HepG2 (cell line): ENCODE measurements around the gene NOP56. TPM values are rescaled to one million over a fixed set of nuclear protein-coding genes. Genes with fewer than 3 reads are reported as not detected.

Experiments
- ATAC-seq: fragments of 200-7000 bp; cut with Tn5 transposase; 3 replicates; pipeline ENCODE4 v1.9.1; 2020; ENCODE audit warnings: mild to moderate bottlenecking, moderate library complexity
- BruUV-seq: library from RNA; stranded (reverse); fragments of 400-500 nt; replicated peaks from 2 replicates; lab custom pipeline; 2021; lab: Mats Ljungman, UMichigan
- CTCF ChIA-PET: fragments of 300-600 bp; formaldehyde crosslinking; extraction: SDS; loops from one replicate; lab custom pipeline; 2021; ENCODE audit warnings: low total read pairs, inconsistent platforms, low intra/inter-chr PET ratio; lab: Yijun Ruan, JAX
- POLR2A ChIA-PET: fragments of 350-600 bp; sonication (Branson Sonifier 250); formaldehyde crosslinking; loops from one replicate; lab custom pipeline; 2020; ENCODE audit warnings: antibody characterized with exemption, inconsistent platforms; lab: Yijun Ruan, JAX
- DNase-seq: peaks from one replicate; pipeline ENCODE4 v3.0.0-alpha.2; 2015; ENCODE audit warnings: low spot score
- FAIRE-seq: peaks from 3 replicates; lab custom pipeline; 2011; peaks lifted over from hg19 to GRCh38; lab: Jason Lieb, UNC
- H2AFZ ChIP-seq: one replicate; pipeline ENCODE4 v1.6.1; 2011; ENCODE audit warnings: low read length, inconsistent platforms
- H3K27ac ChIP-seq: fragments of 300-600 bp; 3 replicates; pipeline ENCODE4 v1.8.0; 2011; ENCODE audit warnings: mixed run types, mild to moderate bottlenecking, mixed read lengths, low read length, inconsistent platforms; ENCODE audit not compliant: insufficient read depth; ENCODE audit errors: extremely low read length
- H3K27me3 ChIP-seq, 2 experiments: fragments of 200-600 bp in 1 of 2; 2 replicates in 1 of 2; 3 replicates in 1 of 2; pipeline versions ENCODE4 v1.6.0 to v1.8.0; 2011; ENCODE audit warnings: low read length in 2 of 2, mild to moderate bottlenecking in 2 of 2, moderate library complexity in 2 of 2, inconsistent platforms in 1 of 2; ENCODE audit not compliant: insufficient read depth in 2 of 2, control insufficient read depth in 1 of 2
- H3K36me3 ChIP-seq, 2 experiments: fragments of 200-600 bp in 1 of 2; replicated peaks in 1 of 2; 2 replicates in 1 of 2; 3 replicates in 1 of 2; pipeline versions ENCODE4 v1.5.1 to v1.8.0; 2011; ENCODE audit warnings: low read length in 2 of 2, inconsistent platforms in 1 of 2; ENCODE audit not compliant: insufficient read depth in 2 of 2, control insufficient read depth in 1 of 2
- H3K4me1 ChIP-seq: 2 replicates; pipeline ENCODE4 v1.5.1; 2012; ENCODE audit warnings: low read length, inconsistent platforms; ENCODE audit not compliant: insufficient read depth
- H3K4me2 ChIP-seq: 2 replicates; pipeline ENCODE4 v1.6.0; 2011; ENCODE audit warnings: low read depth, low read length, inconsistent platforms
- H3K4me3 ChIP-seq, 3 experiments: fragments of 200-600 bp in 1 of 3; sonication (generic), shearing (Covaris generic) in 1 of 3; replicated peaks in 1 of 3; 2 replicates each; pipeline ENCODE4 v1.5.1; 2011 to 2016; ENCODE audit warnings: low read length in 3 of 3, inconsistent platforms in 2 of 3, low read depth in 2 of 3, mild to moderate bottlenecking in 2 of 3, control low read depth in 1 of 3, mixed read lengths in 1 of 3; ENCODE audit not compliant: insufficient read depth in 1 of 3
- H3K79me2 ChIP-seq: one replicate; pipeline ENCODE4 v1.6.1; 2011; ENCODE audit warnings: low read length, inconsistent platforms; ENCODE audit not compliant: insufficient read depth
- H3K9ac ChIP-seq: 2 replicates; pipeline ENCODE4 v1.6.0; 2011; ENCODE audit warnings: mild to moderate bottlenecking, low read depth, low read length, inconsistent platforms; ENCODE audit not compliant: insufficient read depth
- H3K9me3 ChIP-seq: 2 replicates; pipeline ENCODE4 v1.5.1; 2012; ENCODE audit warnings: mild to moderate bottlenecking, low read length
- H4K20me1 ChIP-seq: 2 replicates; pipeline ENCODE4 v1.6.0; 2011; ENCODE audit warnings: inconsistent platforms, mild to moderate bottlenecking, low read length, moderate library complexity; ENCODE audit not compliant: insufficient read depth
- AGO2 ChIP-seq: fragments of 200-400 bp; formaldehyde crosslinking; optimal IDR thresholded peaks from 2 replicates; pipeline ENCODE3; 2017; ENCODE audit warnings: mild to moderate bottlenecking, low read depth, low read length, moderate library complexity
- HDAC1 ChIP-seq: sonication (generic); formaldehyde crosslinking; IDR thresholded peaks from 2 replicates; pipeline ENCODE4 v1.5.1; 2020; ENCODE audit warnings: mild to moderate bottlenecking, missing genetic modification reagents
- NPAS2 ChIP-seq: sonication (generic); formaldehyde crosslinking; IDR thresholded peaks from 2 replicates; pipeline ENCODE4 v1.8.0; 2022; ENCODE audit warnings: mild to moderate bottlenecking, missing genetic modification reagents, borderline replicate concordance
- PCBP1 ChIP-seq: fragments of 200-400 bp; formaldehyde crosslinking; IDR thresholded peaks from 2 replicates; pipeline ENCODE4 v1.6.1; 2017; ENCODE audit warnings: mild to moderate bottlenecking, low read depth, low read length, borderline replicate concordance
- WIZ ChIP-seq: sonication (generic); formaldehyde crosslinking; IDR thresholded peaks from 2 replicates; pipeline ENCODE4 v1.5.1; 2020; ENCODE audit warnings: mild to moderate bottlenecking, missing genetic modification reagents
- ZNF329 ChIP-seq: sonication (generic); formaldehyde crosslinking; IDR thresholded peaks from 2 replicates; pipeline ENCODE4 v1.9.0; 2021; ENCODE audit warnings: low read depth, mild to moderate bottlenecking, missing genetic modification reagents
- ZNF496 ChIP-seq: sonication (generic); formaldehyde crosslinking; IDR thresholded peaks from 2 replicates; pipeline ENCODE4 v1.8.1; 2023; ENCODE audit warnings: mild to moderate bottlenecking, moderate library complexity, missing genetic modification reagents; ENCODE audit not compliant: insufficient replicate concordance
- ZNF550 ChIP-seq: sonication (generic); formaldehyde crosslinking; IDR thresholded peaks from 2 replicates; pipeline ENCODE4 v1.4.0; 2020; ENCODE audit warnings: mild to moderate bottlenecking, missing genetic modification reagents, borderline replicate concordance
- WGBS: methylation state at CpG from one replicate; pipeline ENCODE4 v1.1.6; 2017; ENCODE audit warnings: low lambda C conversion rate; 5-methylcytosine and 5-hydroxymethylcytosine counted together
- in situ Hi-C: cut with HindIII; loops from 2 replicates; pipeline ENCODE4 v1.10.0; 2017; ENCODE audit warnings: low pct_unique_long_range_greater_than_20kb; ENCODE audit not compliant: extremely low pct_ligation_motif_present
- intact Hi-C: fragments of 100-400 bp; cut with micrococcal nuclease; formaldehyde crosslinking; loops from one replicate; pipeline ENCODE4 v1.10.0; 2022; ENCODE audit not compliant: unreplicated experiment
- polyA plus RNA-seq, 8 experiments: library from polyadenylated mRNA; depleted of rRNA in 3 of 8; stranded (reverse) in 7 of 8; unstranded in 1 of 8; fragments of >200 nt; fragmentation: Illumina TruSeq in 4 of 8; extraction: Trizol in 4 of 8; gene quantifications; 2 replicates each; pipeline versions ENCODE4 v1.2.1 to v1.2.3, GENCODE V29; 2011 to 2016; ENCODE audit warnings: low read depth in 4 of 8, missing spikeins in 1 of 8, mixed read lengths in 1 of 8; ENCODE audit not compliant: insufficient read depth in 1 of 8
- total RNA-seq, 5 experiments: library from RNA; depleted of rRNA; stranded (reverse); fragments of >200 nt; fragmentation: Illumina TruSeq; extraction: Trizol; gene quantifications; 2 replicates each; pipeline ENCODE4 v1.2.3, GENCODE V29; 2016; ENCODE audit warnings: low read depth in 1 of 5
- TF ChIP-seq, protein P1 (sequence below): IDR thresholded peaks from 2 replicates; pipeline ENCODE4 v1.6.1; 2016; ENCODE audit warnings: mild to moderate bottlenecking, missing biosample characterization, missing genetic modification reagents
- TF ChIP-seq, protein P2 (sequence below): sonication (generic); formaldehyde crosslinking; IDR thresholded peaks from 2 replicates; pipeline ENCODE4 v1.5.1; 2020; ENCODE audit warnings: missing genetic modification reagents, mild to moderate bottlenecking, borderline replicate concordance

The NOP56 gene
- total and polyA plus RNA-seq, 2 of the 13 experiments (the other 11 are each of a cell fraction or from before 2014, with no cell fraction given): 369 to 1,116 TPM

DNA sequence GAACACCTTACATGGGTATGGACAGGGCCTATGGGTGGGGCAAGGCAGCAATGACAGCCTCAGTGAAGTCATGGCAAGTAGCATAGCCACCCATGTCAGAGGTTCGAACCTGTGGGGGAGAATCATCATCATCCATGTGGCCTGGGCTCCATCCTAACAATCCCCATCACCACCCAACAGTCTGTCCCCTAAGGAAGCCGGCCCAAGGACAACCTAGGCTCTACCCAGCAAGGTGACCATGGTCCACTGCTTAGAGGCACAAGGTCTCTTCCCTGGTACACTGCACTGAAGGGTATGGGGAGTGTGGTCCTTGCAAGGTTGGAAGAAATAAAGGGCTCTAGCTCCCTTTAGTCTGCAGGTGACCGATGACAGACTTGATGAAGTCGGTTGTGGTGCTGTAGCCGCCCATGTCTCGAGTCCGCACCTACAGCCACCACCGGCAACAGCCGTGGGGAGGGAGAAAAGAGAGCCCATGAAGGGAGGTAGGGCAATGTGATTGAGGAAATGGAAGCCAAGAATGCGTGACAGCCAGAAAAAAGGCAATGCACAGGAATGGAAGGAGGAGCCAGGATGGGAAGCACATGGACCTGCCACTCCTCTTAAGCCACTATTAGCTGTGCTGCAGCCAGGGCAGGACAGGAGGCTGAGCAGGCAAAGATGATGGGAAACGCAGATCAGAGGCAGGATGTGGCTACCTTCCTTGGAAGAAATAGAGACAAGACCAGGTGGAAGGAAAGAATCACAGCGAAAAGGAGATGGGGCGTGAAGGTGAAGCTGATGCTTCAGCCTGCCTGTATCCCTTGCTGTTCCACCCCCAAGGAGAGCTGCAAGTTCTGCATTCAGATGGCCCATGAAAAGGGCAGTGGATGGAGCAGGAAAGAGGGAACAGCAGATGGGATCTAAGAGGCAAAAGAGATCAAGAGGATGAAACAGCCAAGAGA is 6.3 kb downstream of the NOP56 start (continued):
- no peak for TF ChIP-seq HDAC1 (CRISPR knock-in tag)
- TF ChIP-seq ZNF550 (CRISPR knock-in tag): no peak

DNA sequence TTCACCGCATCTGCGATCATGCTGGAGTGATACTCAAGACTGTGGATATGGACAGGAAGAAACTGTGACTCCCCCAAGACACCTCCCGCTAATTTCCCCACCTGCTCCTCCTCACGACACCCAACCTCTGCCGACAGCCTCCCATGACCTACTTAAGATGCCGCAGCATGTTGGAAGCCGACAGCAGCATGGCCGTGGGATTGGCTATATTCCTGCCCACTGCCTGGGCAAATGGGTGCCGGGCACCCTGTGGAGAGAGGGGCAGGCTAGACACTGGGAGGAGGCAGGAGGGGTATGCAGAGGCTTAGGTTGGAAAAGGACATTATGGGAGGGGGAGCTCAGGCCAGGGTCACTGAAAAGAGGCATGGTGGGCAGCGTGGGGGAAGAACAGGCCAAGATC is 7.1 kb downstream of the NOP56 start:
- H4K20me1 ChIP-seq: peaks cover 37% of the 10 kb centered on the region
- TF ChIP-seq AGO2 (peak; percentile 81), WIZ (CRISPR knock-in tag) (no peak)
- H3K4me3 ChIP-seq: no peak overlapping the region
- DNase-seq: no peak
- no peak for FAIRE-seq
- CTCF ChIA-PET: no interaction called here
- intact Hi-C loops (no loop called here), in situ Hi-C loops (no loop called here)
- H3K27me3 ChIP-seq: no peaks in the 10 kb centered on the region; a peak in 1 of 5 replicates
- H3K36me3 ChIP-seq: peaks cover 47 to 76% of the 10 kb centered on the region in 2 experiments
- no peak overlapping the region for H2AFZ ChIP-seq
- peaks cover 46% of the 10 kb centered on the region for H3K4me1 ChIP-seq
- H3K4me2 ChIP-seq: no peak overlapping the region
- peak; percentile 14 for ATAC-seq
- BruUV-seq: no TSS peak
- H3K9ac ChIP-seq: no peak overlapping the region
- no peaks in the 10 kb centered on the region for H3K9me3 ChIP-seq
- no peak overlapping the region for H3K27ac ChIP-seq
- 98% methylated on average over 10 of the region's 10 CpGs for WGBS
- POLR2A ChIA-PET: no interaction called here
- peaks cover 30% of the 10 kb centered on the region for H3K79me2 ChIP-seq

DNA sequence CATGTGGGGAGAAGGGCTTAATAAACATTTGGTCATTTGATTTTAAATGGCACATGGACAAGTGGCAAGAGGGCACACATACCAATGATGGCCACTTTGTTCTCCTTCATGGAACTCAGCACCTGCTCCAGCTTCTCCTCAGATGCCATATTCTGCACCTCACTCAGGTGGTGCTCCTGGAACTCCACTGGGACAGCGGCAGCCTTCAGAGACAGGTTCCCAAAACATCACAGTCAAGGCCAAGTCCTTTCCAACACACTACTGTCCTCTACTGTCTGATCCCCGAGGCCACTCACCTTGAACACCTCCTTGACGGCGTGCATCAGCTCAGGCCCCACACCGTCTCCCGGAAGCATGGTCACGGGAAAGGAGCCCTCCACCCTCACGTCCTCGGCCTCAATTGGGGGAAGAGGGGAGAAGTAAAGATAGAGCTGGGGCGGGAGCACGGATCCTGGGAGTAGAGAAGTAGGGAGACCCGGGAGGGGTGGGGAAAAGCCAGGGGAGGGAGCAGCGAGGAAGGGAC is 11.0 kb downstream of the NOP56 start:
- H2AFZ ChIP-seq: no peak overlapping the region
- DNase-seq: no peak
- H3K9ac ChIP-seq: peak overlapping the region; percentile 94
- WGBS: under 1% methylated on average over 13 of the region's 13 CpGs
- in situ Hi-C loops: no loop called here
- H3K27me3 ChIP-seq: peaks cover 0 to 8% of the 10 kb centered on the region in 2 experiments; a peak in 3 of 5 replicates
- no peak for ATAC-seq
- H3K36me3 ChIP-seq: peaks cover 19 to 38% of the 10 kb centered on the region in 2 experiments
- H3K4me2 ChIP-seq: peak overlapping the region; percentile 88
- ChIA-PET POLR2A (interaction anchor here (1.2 to 4.3 kb wide), 5 partner anchors 10 to 382 kb away, joined by 3 to 151 read pairs (median 7); partner anchors contain the start of genes MRPS26, NOP56 and SNRPB), CTCF (no interaction called here)
- H3K4me3 ChIP-seq: peak overlapping the region; percentile 92 to 99 (median 92)
- TSS peak; percentile 62 for BruUV-seq
- H3K9me3 ChIP-seq: no peaks in the 10 kb centered on the region
- intact Hi-C loops: no loop called here
- H3K27ac ChIP-seq: peak overlapping the region; percentile 87
- peaks cover 6% of the 10 kb centered on the region; the same call in 1 of the 2 replicates for H4K20me1 ChIP-seq
- no peak for FAIRE-seq
- H3K4me1 ChIP-seq: peaks cover 28% of the 10 kb centered on the region
- peaks cover 13% of the 10 kb centered on the region for H3K79me2 ChIP-seq
- TF ChIP-seq ZNF496 (CRISPR knock-in tag) (no peak), NPAS2 (CRISPR knock-in tag) (no peak), PCBP1 (no peak), ZNF329 (CRISPR knock-in tag) (no peak)
- TF ChIP-seq, protein P1, sequence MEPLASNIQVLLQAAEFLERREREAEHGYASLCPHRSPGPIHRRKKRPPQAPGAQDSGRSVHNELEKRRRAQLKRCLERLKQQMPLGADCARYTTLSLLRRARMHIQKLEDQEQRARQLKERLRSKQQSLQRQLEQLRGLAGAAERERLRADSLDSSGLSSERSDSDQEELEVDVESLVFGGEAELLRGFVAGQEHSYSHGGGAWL (CRISPR knock-in tag): no peak; the same call in 1 of the 2 replicates
- TF ChIP-seq, protein P2, sequence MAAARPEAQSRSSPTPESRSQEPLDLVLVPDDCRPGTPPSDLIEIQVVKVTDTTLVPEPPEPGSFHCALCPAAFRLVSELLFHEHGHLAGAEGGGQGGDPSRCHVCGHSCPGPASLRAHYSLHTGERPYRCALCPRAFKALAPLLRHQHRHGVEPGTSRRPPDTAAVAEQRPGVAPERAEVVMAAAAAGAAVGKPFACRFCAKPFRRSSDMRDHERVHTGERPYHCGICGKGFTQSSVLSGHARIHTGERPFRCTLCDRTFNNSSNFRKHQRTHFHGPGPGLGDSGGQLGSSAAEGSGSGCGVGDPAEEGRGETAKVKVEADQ (CRISPR knock-in tag): no peak
